ENCODE results near the gene PHGDH. TPM values are rescaled to one million over a fixed set of nuclear protein-coding genes. Genes with fewer than 3 reads are reported as not detected.

PHGDH gene
- total and polyA plus RNA-seq, 2 of the 13 experiments (the other 11 are each of a cell fraction or from before 2014, with no cell fraction given): 95.8 to 133 TPM

GRCh38 chr1:119724611-119725218 lies 13.0 kb downstream of the PHGDH start (continued):
- TF ChIP-seq PBX2 (CRISPR knock-in tag; IDR thresholded peaks at IDR 0.05) (no peak), ZNF879 (CRISPR knock-in tag; IDR thresholded peaks at IDR 0.05) (no peak), TCF7 (IDR thresholded peaks at IDR 0.05; ENCODE audit: low read depth) (peak; percentile 47), STAT6 (CRISPR knock-in tag; IDR thresholded peaks at IDR 0.05; ENCODE audit: borderline replicate concordance) (0 out of 2 replicates have a peak, but pooled peaks have one; percentile 50), ZNF572 (CRISPR knock-in tag; IDR thresholded peaks at IDR 0.05) (no peak), HIVEP1 (CRISPR knock-in tag; IDR thresholded peaks at IDR 0.05) (peak; percentile 39; the same call in 1 of the 2 replicates), GFI1 (CRISPR knock-in tag; IDR thresholded peaks at IDR 0.05; ENCODE audit: borderline replicate concordance) (peak; percentile 53; the same call in 1 of the 2 replicates), GLMP (CRISPR knock-in tag; IDR thresholded peaks at IDR 0.05; ENCODE audit: borderline replicate concordance) (no peak), ZNF274 (CRISPR knock-in tag; IDR thresholded peaks at IDR 0.05) (no peak), CENPT (CRISPR knock-in tag; IDR thresholded peaks at IDR 0.05; ENCODE audit: low read depth) (no peak), ZNF546 (CRISPR knock-in tag; conservative IDR thresholded peaks at IDR 0.05) (no peak), ZNF44 (CRISPR knock-in tag; IDR thresholded peaks at IDR 0.05) (no peak), PHF8 (CRISPR knock-in tag; IDR thresholded peaks at IDR 0.05) (no peak; the same call in 1 of the 2 replicates), ZNF431 (CRISPR knock-in tag; IDR thresholded peaks at IDR 0.05; ENCODE audit: borderline replicate concordance, low read depth) (no peak), RFX3 (CRISPR knock-in tag; IDR thresholded peaks at IDR 0.05) (no peak), ZNF510 (CRISPR knock-in tag; IDR thresholded peaks at IDR 0.05; ENCODE audit: low read depth) (no peak), TBP (CRISPR knock-in tag; IDR thresholded peaks at IDR 0.05) (no peak), THAP11 (CRISPR knock-in tag; IDR thresholded peaks at IDR 0.05) (peak; percentile 71), ZNF674 (CRISPR knock-in tag; IDR thresholded peaks at IDR 0.05; ENCODE audit: low read depth) (no peak), EP300 (IDR thresholded peaks at IDR 0.05; ENCODE audit: low read depth in 2 of 2, low read length in 2 of 2) (peak in 1 of 2 experiments; percentile 85; a peak in 2 of 4 replicates), EP300 (CRISPR knock-in tag; IDR thresholded peaks at IDR 0.05; ENCODE audit: borderline replicate concordance) (peak; percentile 85; the same call in 1 of the 2 replicates), WIZ (CRISPR knock-in tag; IDR thresholded peaks at IDR 0.05) (no peak), NCOR1 (IDR thresholded peaks at IDR 0.05; ENCODE audit: borderline replicate concordance, low read length) (peak; percentile 88), DBP (CRISPR knock-in tag; IDR thresholded peaks at IDR 0.05; ENCODE audit: not compliant biosample characterization) (no peak), PAF1 (CRISPR knock-in tag; IDR thresholded peaks at IDR 0.05) (no peak)

Data from HepG2 (cell line).